ENCODE data around the gene FXYD4. TPM values are rescaled to one million over a fixed set of nuclear protein-coding genes. Genes with fewer than 3 reads are reported as not detected.
"Not testable (repeated sequence)": the region's sequence is repeated elsewhere in the genome, so short reads cannot be mapped to it uniquely, and the experiment has no call there.

Gene FXYD4
- total RNA-seq, 1 donor, result not detected

- not testable (repeated sequence) for H3K9me3 ChIP-seq (ENCODE audit: low read depth, low read length); H3K4me3 ChIP-seq (ENCODE audit: low read length); H3K27me3 ChIP-seq (ENCODE audit: insufficient read depth, low read length)
- peaks cover 51% of the 10 kb centered on the region for H3K4me1 ChIP-seq (ENCODE audit: insufficient read depth, low read length)
Observed at GRCh38 chr10:43393186-43393585, 21.8 kb downstream of the FXYD4 start.

DNA sequence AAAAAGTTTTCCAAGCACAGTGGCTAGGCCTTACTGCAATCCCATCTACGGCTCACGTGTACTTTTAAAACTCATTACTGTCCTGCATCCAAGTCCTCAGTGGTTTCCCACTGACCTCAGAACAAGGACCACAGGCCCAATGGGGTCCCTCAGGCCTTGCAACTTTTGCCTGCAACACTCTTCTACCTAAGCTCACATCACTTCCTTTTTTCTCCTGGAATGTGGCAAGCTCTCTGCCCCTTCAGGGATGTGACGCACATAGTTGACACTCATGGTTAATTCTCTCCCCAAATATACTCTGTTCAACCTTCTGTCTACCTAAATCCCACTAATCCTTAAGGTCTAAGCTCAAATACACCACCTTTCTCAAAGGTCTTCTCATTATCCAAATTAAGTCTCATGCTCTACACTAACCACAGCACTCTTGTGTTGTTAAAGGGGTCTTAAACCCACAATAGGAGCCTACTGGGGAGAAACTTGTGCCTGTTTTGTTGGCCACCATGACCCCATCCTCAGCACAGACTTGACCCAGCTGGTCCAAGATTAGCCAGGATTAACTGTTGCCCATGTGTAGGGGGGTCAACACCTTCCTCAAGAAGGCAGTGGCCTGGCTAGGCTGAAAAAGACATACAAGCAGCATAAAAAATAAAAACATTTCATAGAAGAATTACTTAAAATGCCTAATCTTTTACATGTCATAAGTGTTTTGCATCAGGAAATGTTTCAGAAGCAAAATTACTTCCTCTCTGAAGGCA lies 22.3 kb downstream of the FXYD4 start:
- H3K27me3 ChIP-seq (ENCODE audit: insufficient read depth, low read length), result no peaks in the 10 kb centered on the region
- no peaks in the 10 kb centered on the region for H3K9me3 ChIP-seq (ENCODE audit: low read depth, low read length)
- H3K4me3 ChIP-seq (ENCODE audit: low read length), result no peak overlapping the region
- peaks cover 54% of the 10 kb centered on the region for H3K4me1 ChIP-seq (ENCODE audit: insufficient read depth, low read length)

DNA sequence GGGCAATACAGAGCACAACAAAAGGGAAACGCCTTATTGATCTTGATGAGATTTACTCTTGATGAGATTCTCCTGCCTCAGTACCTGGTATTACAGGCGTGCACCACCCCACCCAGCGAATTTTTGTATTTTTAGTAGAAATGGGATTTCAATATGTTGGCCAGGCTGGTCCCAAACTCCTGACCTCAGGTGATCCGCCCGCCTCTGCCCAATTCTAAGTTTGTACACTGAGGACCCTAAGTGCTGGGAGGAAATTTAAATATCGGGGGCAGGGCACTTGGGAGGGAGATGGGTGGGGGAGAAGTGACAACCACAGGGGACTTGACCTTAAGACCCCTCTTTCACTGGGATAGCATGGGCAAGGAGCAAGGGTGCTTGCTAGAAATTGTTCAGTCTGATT lies 23.4 kb downstream of the FXYD4 start:
- Histone ChIP-seq H3K4me1 (ENCODE audit: insufficient read depth, low read length) (peaks cover 61% of the 10 kb centered on the region), H3K27me3 (ENCODE audit: insufficient read depth, low read length) (no peaks in the 10 kb centered on the region), H3K9me3 (ENCODE audit: low read depth, low read length) (no peaks in the 10 kb centered on the region), H3K4me3 (ENCODE audit: low read length) (no peak overlapping the region)

- Histone ChIP-seq H3K4me3 (ENCODE audit: low read length) (peak overlapping the region; percentile 57), H3K4me1 (ENCODE audit: insufficient read depth, low read length) (peaks cover 68% of the 10 kb centered on the region), H3K9me3 (ENCODE audit: low read depth, low read length) (no peaks in the 10 kb centered on the region)
Observed at GRCh38 chr10:43395571-43396060, 24.2 kb downstream of the FXYD4 start.

DNA sequence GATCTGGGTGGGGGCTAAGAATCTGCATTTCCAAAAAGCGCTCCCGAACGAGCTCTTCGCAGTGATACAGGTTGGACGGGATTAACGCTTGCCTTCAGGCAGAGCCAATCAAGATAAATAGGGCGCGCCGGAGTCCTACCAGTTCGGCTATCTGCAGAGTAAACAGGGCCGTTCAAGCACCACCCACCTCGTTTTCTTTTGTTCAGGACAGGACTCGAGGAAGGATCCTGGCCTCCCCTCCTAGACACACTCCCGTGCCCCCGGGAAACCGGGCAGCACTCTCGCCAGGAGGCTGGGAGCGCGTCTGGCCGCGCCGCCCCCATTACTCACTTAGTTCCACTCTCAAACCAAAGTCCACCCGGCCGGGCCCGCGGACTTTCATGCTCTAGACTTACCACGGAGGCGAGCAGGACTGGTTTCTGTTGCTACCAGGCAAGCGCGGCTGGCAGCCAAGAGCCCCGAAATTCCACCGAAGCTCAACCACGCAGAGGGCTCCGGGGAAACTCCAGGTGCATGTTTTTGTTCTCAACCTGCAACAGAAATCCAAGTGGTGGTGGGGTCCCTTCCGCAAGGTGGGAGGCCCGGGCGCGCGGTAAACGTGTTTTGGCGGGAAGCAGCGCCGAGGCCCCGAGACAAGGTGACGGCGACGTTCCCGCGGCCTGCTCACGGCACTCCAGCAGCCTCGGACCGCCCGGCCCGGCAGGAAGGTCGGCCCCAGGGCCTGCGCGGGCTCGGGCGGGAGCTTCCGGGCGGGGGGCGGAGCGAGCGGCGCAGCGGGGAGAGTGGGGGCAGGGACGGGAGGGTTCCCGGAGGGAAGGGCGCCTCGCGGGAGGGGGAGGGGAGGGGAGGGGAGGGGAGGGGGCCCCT lies 24.9 kb downstream of the FXYD4 start:
- H3K4me1 ChIP-seq (ENCODE audit: insufficient read depth, low read length), result peaks cover 70% of the 10 kb centered on the region
- H3K9me3 ChIP-seq (ENCODE audit: low read depth, low read length), result no peaks in the 10 kb centered on the region
- no peaks in the 10 kb centered on the region for H3K27me3 ChIP-seq (ENCODE audit: insufficient read depth, low read length)
- H3K4me3 ChIP-seq (ENCODE audit: low read length), result peak overlapping the region; percentile 57

More at GRCh38 chr10:43395571-43396060, 24.2 kb downstream of the FXYD4 start:
- no peaks in the 10 kb centered on the region for H3K27me3 ChIP-seq (ENCODE audit: insufficient read depth, low read length)

GRCh38 chr10:43396928-43397624 lies 25.6 kb downstream of the FXYD4 start:
- H3K9me3 ChIP-seq (ENCODE audit: low read depth, low read length), result no peaks in the 10 kb centered on the region
- peak overlapping the region; percentile 57 for H3K4me3 ChIP-seq (ENCODE audit: low read length)
- H3K4me1 ChIP-seq (ENCODE audit: insufficient read depth, low read length), result peaks cover 76% of the 10 kb centered on the region
- H3K27me3 ChIP-seq (ENCODE audit: insufficient read depth, low read length), result no peaks in the 10 kb centered on the region

DNA sequence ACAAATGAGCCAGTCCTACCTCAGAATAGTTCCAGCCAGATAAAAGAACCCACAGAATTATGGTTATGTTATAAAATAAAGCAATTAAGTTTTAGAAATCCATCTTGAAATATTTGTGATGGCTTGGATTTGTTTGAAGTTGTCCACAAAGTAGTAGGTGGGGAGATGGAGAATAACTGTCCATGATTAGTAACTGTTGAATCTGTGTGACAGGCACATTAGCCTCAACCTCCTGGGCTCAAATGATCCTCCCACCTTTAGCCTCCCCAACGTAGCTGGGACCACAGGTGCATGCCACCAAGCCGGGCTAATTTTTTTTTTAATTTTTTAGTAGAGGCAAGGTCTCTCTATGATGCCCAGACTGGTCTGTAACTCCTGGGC lies 27.5 kb downstream of the FXYD4 start:
- Histone ChIP-seq H3K9me3 (ENCODE audit: low read depth, low read length) (no peaks in the 10 kb centered on the region), H3K4me3 (ENCODE audit: low read length) (no peak overlapping the region)

GRCh38 chr10:43399320-43400310 lies 28.2 kb downstream of the FXYD4 start:
- H3K4me3 ChIP-seq (ENCODE audit: low read length), result no peak overlapping the region

More for the DNA sequence above, 27.5 kb downstream of the FXYD4 start:
- H3K4me1 ChIP-seq (ENCODE audit: insufficient read depth, low read length), result peaks cover 84% of the 10 kb centered on the region
- no peaks in the 10 kb centered on the region for H3K27me3 ChIP-seq (ENCODE audit: insufficient read depth, low read length)

DNA sequence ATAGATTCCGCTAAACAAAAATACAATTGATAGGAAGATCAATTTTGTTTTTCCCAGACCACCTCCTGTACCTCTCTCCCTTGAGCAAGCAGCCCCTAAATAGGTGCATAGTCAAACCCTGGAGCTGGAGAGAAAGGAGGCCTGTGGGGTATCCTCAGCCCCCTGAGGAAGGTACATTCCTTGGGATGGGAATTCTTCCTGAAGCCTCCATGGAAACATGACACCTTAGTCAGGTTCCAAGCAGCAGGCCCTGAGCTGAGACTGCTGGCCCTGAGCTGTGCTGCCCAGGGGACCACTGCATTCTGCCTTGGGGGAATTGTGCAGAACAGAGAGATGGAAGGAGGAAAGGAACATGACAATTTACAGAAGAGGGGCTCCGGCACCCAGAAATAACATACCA lies 30.2 kb downstream of the FXYD4 start:
- Histone ChIP-seq H3K4me3 (ENCODE audit: low read length) (no peak overlapping the region), H3K4me1 (ENCODE audit: insufficient read depth, low read length) (peaks cover 84% of the 10 kb centered on the region), H3K9me3 (ENCODE audit: low read depth, low read length) (no peaks in the 10 kb centered on the region), H3K27me3 (ENCODE audit: insufficient read depth, low read length) (no peaks in the 10 kb centered on the region)

More at GRCh38 chr10:43399320-43400310, 28.2 kb downstream of the FXYD4 start:
- H3K4me1 ChIP-seq (ENCODE audit: insufficient read depth, low read length), result peaks cover 84% of the 10 kb centered on the region
- no peaks in the 10 kb centered on the region for H3K27me3 ChIP-seq (ENCODE audit: insufficient read depth, low read length)
- no peaks in the 10 kb centered on the region for H3K9me3 ChIP-seq (ENCODE audit: low read depth, low read length)

DNA sequence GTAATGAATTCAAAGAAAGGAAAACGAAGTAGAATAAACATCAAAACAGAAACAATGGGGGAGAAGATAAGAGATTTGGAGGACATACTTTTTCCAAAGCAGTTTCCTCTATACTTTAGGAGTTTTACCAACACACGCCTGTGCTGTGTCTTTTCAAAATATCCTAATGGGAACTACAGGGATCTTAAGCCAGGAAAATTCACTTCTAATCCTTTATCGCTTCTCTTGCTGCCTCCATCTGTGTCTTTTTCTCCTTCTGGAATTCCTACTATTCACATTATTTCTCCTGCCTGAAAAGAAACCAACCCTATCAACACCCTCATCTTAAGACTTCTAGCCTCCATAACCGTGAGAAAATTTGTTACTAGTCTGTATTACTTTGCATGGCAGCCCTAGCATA lies 30.7 kb downstream of the FXYD4 start:
- Histone ChIP-seq H3K4me1 (ENCODE audit: insufficient read depth, low read length) (peaks cover 85% of the 10 kb centered on the region), H3K27me3 (ENCODE audit: insufficient read depth, low read length) (no peaks in the 10 kb centered on the region), H3K9me3 (ENCODE audit: low read depth, low read length) (no peaks in the 10 kb centered on the region), H3K4me3 (ENCODE audit: low read length) (no peak overlapping the region)

DNA sequence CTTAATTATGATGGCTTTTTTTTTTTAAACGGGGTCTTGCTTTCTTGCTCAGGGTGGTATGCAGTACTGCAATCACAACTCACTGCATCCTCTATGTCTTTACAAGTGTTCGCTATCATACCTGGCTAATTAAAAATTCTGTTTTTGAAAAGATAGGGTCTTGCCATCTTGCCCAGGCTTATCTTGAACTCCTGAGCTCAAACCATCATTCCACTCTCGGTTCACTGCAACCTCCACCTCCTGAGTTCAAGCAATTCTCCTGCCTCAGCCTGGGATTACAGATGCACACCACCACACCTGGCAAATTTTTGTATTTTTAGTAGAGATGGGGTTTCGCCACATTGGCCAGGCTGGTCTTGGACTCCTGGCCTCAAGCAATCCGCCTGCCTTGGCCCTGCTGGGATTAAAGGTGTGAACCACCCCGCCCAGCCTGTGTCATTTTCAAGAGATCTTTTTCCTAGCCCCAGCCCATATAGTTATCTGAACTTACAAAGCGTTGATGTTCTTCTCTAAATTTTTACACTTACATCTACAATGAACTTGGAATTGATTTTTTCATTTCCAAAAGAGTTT lies 31.5 kb downstream of the FXYD4 start:
- Histone ChIP-seq H3K9me3 (ENCODE audit: low read depth, low read length) (no peaks in the 10 kb centered on the region), H3K4me3 (ENCODE audit: low read length) (no peak overlapping the region), H3K27me3 (ENCODE audit: insufficient read depth, low read length) (no peaks in the 10 kb centered on the region), H3K4me1 (ENCODE audit: insufficient read depth, low read length) (peaks cover 79% of the 10 kb centered on the region)

- Histone ChIP-seq H3K4me3 (ENCODE audit: low read length) (peak overlapping the region; percentile 29), H3K4me1 (ENCODE audit: insufficient read depth, low read length) (peaks cover 68% of the 10 kb centered on the region), H3K27me3 (ENCODE audit: insufficient read depth, low read length) (no peaks in the 10 kb centered on the region), H3K9me3 (ENCODE audit: low read depth, low read length) (no peaks in the 10 kb centered on the region)
Observed at GRCh38 chr10:43403911-43404703, 32.7 kb downstream of the FXYD4 start.

- H3K27me3 ChIP-seq (ENCODE audit: insufficient read depth, low read length), result no peaks in the 10 kb centered on the region
- no peaks in the 10 kb centered on the region for H3K9me3 ChIP-seq (ENCODE audit: low read depth, low read length)
- peaks cover 62% of the 10 kb centered on the region for H3K4me1 ChIP-seq (ENCODE audit: insufficient read depth, low read length)
- H3K4me3 ChIP-seq (ENCODE audit: low read length), result peak overlapping the region; percentile 29
Observed at GRCh38 chr10:43404704-43405084, 33.3 kb downstream of the FXYD4 start.
